Upper lobe of right lung (tissue), 1 donor: ENCODE results near the gene DLG2. TPM values are rescaled to one million over a fixed set of nuclear protein-coding genes. Genes with fewer than 3 reads are reported as not detected.

Source experiments
- ATAC-seq: fragments of 200-7000 bp; cut with Tn5 transposase; one replicate; pipeline ENCODE4 v1.9.1; 2020; ENCODE audit warnings: mild to moderate bottlenecking, moderate library complexity
- DNase-seq: peaks from one replicate; pipeline ENCODE4 v3.0.0-alpha.2; 2020
- H3K27ac ChIP-seq: fragments of 200-600 bp; one replicate; pipeline ENCODE4 v1.8.0; 2022
- H3K27me3 ChIP-seq: fragments of 200-600 bp; one replicate; pipeline ENCODE4 v1.8.0; 2022; ENCODE audit warnings: mild to moderate bottlenecking
- H3K36me3 ChIP-seq: fragments of 200-600 bp; one replicate; pipeline ENCODE4 v1.8.0; 2022
- H3K4me1 ChIP-seq: fragments of 200-600 bp; one replicate; pipeline ENCODE4 v1.8.0; 2022
- H3K4me3 ChIP-seq: fragments of 200-600 bp; one replicate; pipeline ENCODE4 v1.8.0; 2022; ENCODE audit warnings: mild to moderate bottlenecking
- H3K9me3 ChIP-seq: fragments of 200-600 bp; one replicate; pipeline ENCODE4 v1.8.0; 2022
- intact Hi-C: fragments of 100-400 bp; cut with DNase I; formaldehyde crosslinking; loops from one replicate; pipeline ENCODE4 v1.11.0; 2022
- total RNA-seq: library from RNA; stranded (reverse); fragmentation: NEBNext Ultra II Directional; extraction: Animal tissue kit (Norgen Biotek cat#: 25700); gene quantifications from one replicate; pipeline ENCODE4 v1.2.1, GENCODE V29; 2021
- TF ChIP-seq, protein P1 (sequence below): fragments of 200-600 bp; IDR thresholded peaks from one replicate; pipeline ENCODE4 v1.8.0; 2022; ENCODE audit warnings: antibody characterized with exemption
- donor health status: DM: no; HTN: yes; CAD: no; lungs with severe emphysema.

The DLG2 gene
- total RNA-seq, 1 donor from 2014 or later, result 9.7 TPM

DNA sequence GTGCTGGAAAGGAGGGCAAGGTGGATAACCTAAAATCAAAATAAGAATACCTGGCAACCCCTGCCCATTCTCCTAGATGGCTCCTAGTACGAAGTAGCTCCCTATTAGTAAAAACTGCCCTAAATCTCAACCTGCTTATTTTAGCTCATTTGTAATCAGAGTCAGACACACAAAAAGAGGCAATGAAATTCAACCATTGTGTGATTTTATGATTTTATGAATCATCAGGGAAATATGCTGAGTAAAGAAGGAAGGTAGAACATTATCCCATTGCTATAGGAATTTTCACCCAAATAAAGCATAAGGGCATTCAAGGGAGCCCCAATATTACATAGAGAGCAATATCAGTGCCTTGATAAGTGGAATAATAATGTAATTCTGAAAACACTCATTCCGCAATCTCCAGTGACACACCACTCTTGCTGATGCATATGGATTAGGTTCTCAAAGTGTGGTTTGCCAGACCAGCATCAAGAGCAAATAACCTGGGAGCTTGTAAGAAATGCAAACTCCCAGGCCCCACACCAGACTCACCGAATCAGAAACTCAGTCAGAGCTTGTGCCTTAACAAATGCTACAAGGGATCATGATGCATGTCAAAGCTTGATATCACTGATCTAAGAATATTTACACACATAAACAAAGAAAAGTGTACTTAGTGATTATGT, 789.6 kb downstream of the DLG2 start:
- DNase-seq, result no peak
- H3K4me1 ChIP-seq, result no peaks in the 10 kb centered on the region
- no peaks in the 10 kb centered on the region for H3K27me3 ChIP-seq
- intact Hi-C loops, result no loop called here
- no peak for ATAC-seq
- no peaks in the 10 kb centered on the region for H3K36me3 ChIP-seq
- TF ChIP-seq, protein P1, sequence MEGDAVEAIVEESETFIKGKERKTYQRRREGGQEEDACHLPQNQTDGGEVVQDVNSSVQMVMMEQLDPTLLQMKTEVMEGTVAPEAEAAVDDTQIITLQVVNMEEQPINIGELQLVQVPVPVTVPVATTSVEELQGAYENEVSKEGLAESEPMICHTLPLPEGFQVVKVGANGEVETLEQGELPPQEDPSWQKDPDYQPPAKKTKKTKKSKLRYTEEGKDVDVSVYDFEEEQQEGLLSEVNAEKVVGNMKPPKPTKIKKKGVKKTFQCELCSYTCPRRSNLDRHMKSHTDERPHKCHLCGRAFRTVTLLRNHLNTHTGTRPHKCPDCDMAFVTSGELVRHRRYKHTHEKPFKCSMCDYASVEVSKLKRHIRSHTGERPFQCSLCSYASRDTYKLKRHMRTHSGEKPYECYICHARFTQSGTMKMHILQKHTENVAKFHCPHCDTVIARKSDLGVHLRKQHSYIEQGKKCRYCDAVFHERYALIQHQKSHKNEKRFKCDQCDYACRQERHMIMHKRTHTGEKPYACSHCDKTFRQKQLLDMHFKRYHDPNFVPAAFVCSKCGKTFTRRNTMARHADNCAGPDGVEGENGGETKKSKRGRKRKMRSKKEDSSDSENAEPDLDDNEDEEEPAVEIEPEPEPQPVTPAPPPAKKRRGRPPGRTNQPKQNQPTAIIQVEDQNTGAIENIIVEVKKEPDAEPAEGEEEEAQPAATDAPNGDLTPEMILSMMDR, result no peak
- H3K4me3 ChIP-seq, result no peak overlapping the region
- no peak overlapping the region for H3K27ac ChIP-seq
- no peaks in the 10 kb centered on the region for H3K9me3 ChIP-seq

DNA sequence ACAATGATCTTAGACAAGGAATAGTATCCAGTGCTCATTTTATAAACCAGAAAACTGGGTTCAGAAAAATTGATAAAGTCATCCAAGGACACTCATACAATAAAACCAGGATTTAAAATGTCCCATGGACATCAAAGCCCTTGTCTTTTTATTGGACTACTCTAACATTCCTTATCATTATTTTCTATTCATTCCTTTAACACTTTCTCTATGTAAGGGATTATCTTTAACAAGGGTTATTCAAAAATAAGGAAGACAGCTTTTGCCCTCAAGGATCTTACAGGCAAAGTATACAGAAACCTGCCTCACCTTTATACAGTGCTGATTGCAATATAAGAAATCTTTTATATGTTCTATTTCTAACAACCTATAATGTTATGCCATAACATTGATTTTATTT, 790.8 kb downstream of the DLG2 start:
- TF ChIP-seq, protein P1, result no peak
- no peaks in the 10 kb centered on the region for H3K36me3 ChIP-seq
- intact Hi-C loops, result no loop called here

DNA sequence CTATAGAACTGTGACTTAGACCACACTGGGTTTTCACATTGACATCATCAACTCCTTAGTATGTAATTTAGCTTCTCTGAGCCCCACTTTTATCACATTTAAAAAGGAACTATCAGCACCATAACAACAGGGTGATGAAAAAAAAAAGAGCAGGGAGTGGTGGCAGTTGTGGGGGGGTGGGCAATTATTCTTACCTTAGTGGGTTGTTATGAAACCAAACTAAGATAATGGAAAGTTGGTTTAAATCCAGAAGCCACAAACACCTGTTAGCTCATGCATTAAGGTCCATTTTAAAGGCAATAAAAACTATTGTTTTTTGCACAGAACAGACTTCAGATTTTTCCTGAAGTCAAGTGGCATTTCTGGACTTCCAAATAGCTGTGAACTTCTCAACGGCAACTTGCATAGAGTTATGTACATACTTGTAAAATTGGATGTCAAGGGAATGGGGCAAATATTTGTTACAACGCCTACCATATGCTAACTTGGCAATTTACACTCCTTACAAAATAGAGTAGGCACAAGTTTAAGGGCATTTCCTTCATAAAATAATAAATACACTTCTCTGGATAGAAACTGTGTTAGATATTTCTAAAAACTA, 793.6 kb downstream of the DLG2 start:
- intact Hi-C loops, result no loop called here
- ATAC-seq, result no peak

More for the DNA sequence above, 790.8 kb downstream of the DLG2 start:
- no peaks in the 10 kb centered on the region for H3K27me3 ChIP-seq
- H3K4me1 ChIP-seq, result no peaks in the 10 kb centered on the region
- ATAC-seq (no peak), DNase-seq (no peak)
- H3K27ac ChIP-seq, result no peak overlapping the region
- H3K9me3 ChIP-seq, result no peaks in the 10 kb centered on the region
- no peak overlapping the region for H3K4me3 ChIP-seq

DNA sequence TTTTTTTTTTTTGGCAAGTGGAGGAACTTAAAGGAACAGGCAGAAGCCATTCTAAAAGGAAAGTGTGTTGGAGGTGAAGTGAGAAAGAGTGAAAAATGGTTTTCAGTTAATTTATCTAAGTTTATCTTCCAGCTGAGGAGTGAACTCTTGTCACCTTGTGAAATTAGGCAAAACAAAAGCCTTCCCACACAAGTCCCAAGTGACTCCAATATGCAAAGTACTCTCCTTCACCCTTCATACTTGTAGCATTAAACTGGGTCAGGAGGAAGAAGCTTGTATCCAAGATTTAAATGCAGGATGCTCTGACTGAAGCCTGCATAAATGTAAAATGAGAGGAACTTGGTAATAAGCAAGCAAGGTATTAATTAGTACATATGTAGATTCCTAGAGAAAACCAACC, 796.8 kb downstream of the DLG2 start:
- no peaks in the 10 kb centered on the region for H3K4me1 ChIP-seq
- H3K36me3 ChIP-seq, result no peaks in the 10 kb centered on the region
- TF ChIP-seq, protein P1, result no peak
- H3K27me3 ChIP-seq, result no peaks in the 10 kb centered on the region
- no peak overlapping the region for H3K27ac ChIP-seq
- intact Hi-C loops, result no loop called here
- no peak for ATAC-seq
- DNase-seq, result no peak
- H3K9me3 ChIP-seq, result no peaks in the 10 kb centered on the region
- no peak overlapping the region for H3K4me3 ChIP-seq

More for the DNA sequence above, 793.6 kb downstream of the DLG2 start:
- Histone ChIP-seq H3K4me3 (no peak overlapping the region), H3K36me3 (no peaks in the 10 kb centered on the region), H3K9me3 (no peaks in the 10 kb centered on the region), H3K27me3 (no peaks in the 10 kb centered on the region), H3K27ac (no peak overlapping the region), H3K4me1 (no peaks in the 10 kb centered on the region)
- TF ChIP-seq, protein P1, result no peak
- DNase-seq, result no peak

DNA sequence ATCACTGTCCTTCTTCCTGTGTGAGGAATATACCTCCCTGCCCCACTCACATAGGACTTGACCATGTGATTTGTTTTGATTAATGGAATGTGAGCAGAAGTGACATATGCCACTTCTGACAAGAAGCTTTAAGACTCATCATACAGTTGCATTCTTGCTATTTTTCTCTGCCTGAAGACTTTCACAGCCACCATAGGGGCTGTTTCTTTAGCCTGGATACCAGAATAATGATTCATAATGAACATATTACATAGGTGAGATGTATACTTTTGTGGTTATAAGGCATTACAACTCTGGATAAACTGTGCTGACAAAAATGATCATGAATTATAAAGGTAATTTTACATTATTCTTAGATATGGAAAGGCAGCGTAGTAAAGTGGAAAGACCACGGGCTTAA, 798.0 kb downstream of the DLG2 start:
- Histone ChIP-seq H3K4me3 (no peak overlapping the region), H3K9me3 (no peaks in the 10 kb centered on the region), H3K4me1 (no peaks in the 10 kb centered on the region), H3K27ac (no peak overlapping the region), H3K36me3 (no peaks in the 10 kb centered on the region), H3K27me3 (no peaks in the 10 kb centered on the region)
- TF ChIP-seq, protein P1, result no peak
- intact Hi-C loops, result no loop called here
- DNase-seq (no peak), ATAC-seq (no peak)
